Panc1 (cell line): Measurements from ENCODE around the gene SRGAP3. TPM values are rescaled to one million over a fixed set of nuclear protein-coding genes. Genes with fewer than 3 reads are reported as not detected.

Source experiments
- ATAC-seq: fragments of 200-7000 bp; cut with Tn5 transposase; 2 replicates; pipeline ENCODE4 v1.9.1; 2020; ENCODE audit warnings: mild to moderate bottlenecking, moderate library complexity
- BruUV-seq: library from RNA; stranded (reverse); fragments of 400-500 nt; replicated peaks from 2 replicates; lab custom pipeline; 2021; lab: Mats Ljungman, UMichigan
- CTCF ChIA-PET: fragments of 300-600 bp; sonication (Branson Sonifier 250); formaldehyde crosslinking; loops from one replicate; lab custom pipeline; 2022; ENCODE audit warnings: antibody characterized with exemption; lab: Charles Lee
- POLR2A ChIA-PET: fragments of 300-600 bp; sonication (Branson Sonifier 250); formaldehyde crosslinking; loops from one replicate; lab custom pipeline; 2022; ENCODE audit warnings: antibody characterized with exemption; lab: Charles Lee
- DNase-seq: peaks from one replicate; pipeline ENCODE4 v3.0.0-alpha.2; 2010; ENCODE audit warnings: low read depth, low spot score
- H3K27ac ChIP-seq: 2 replicates; pipeline ENCODE4 v1.5.1; 2011; ENCODE audit warnings: mild to moderate bottlenecking, low read length, inconsistent platforms
- H3K27me3 ChIP-seq: fragments of 200-500 bp; sonication (Bioruptor generic); 2 replicates; pipeline ENCODE4 v1.6.0; 2014; ENCODE audit warnings: low read length, inconsistent platforms; ENCODE audit not compliant: control insufficient read depth, insufficient read depth
- H3K36me3 ChIP-seq: fragments of 200-500 bp; sonication (Bioruptor generic); 2 replicates; pipeline ENCODE4 v1.5.1; 2014; ENCODE audit warnings: inconsistent platforms, mild to moderate bottlenecking, low read length, moderate library complexity; ENCODE audit not compliant: control insufficient read depth, insufficient read depth
- H3K4me1 ChIP-seq: 2 replicates; pipeline ENCODE4 v1.5.1; 2011; ENCODE audit warnings: inconsistent platforms, mild to moderate bottlenecking, low read length, moderate library complexity; ENCODE audit not compliant: control insufficient read depth, insufficient read depth
- H3K4me3 ChIP-seq, 2 experiments: 2 replicates each; pipeline ENCODE4 v1.5.1; 2011 to 2012; ENCODE audit warnings: low read depth in 2 of 2, low read length in 2 of 2, mild to moderate bottlenecking in 2 of 2, inconsistent platforms in 1 of 2, moderate library complexity in 1 of 2
- H3K9me3 ChIP-seq: fragments of 200-500 bp; sonication (Bioruptor generic); 2 replicates; pipeline ENCODE4 v1.5.1; 2014; ENCODE audit warnings: low read depth, mild to moderate bottlenecking, inconsistent platforms, low read length, moderate library complexity; ENCODE audit not compliant: control insufficient read depth, insufficient read depth
- CTCF ChIP-seq: fragments of 450-650 bp; IDR thresholded peaks from 2 replicates; pipeline ENCODE4 v1.5.1; 2017; ENCODE audit warnings: mild to moderate bottlenecking
- POLR2AphosphoS5 ChIP-seq: IDR thresholded peaks from 2 replicates; pipeline ENCODE4 v1.6.1; 2012; ENCODE audit warnings: mild to moderate bottlenecking, low read depth, low read length, moderate library complexity
- REST ChIP-seq, 2 experiments: IDR thresholded peaks; 2 replicates each; pipeline ENCODE4 v1.6.1; 2011 to 2012; ENCODE audit warnings: low read depth in 2 of 2, control low read depth in 1 of 2, low read length in 1 of 2, mild to moderate bottlenecking in 1 of 2, moderate library complexity in 1 of 2; ENCODE audit not compliant: insufficient read depth in 1 of 2
- SIN3A ChIP-seq: IDR thresholded peaks from 2 replicates; pipeline ENCODE4 v1.6.1; 2012; ENCODE audit warnings: low read depth, mild to moderate bottlenecking, low read length, moderate library complexity, borderline replicate concordance; ENCODE audit not compliant: insufficient read depth
- TCF7L2 ChIP-seq: IDR thresholded peaks from 2 replicates; pipeline ENCODE4 v1.6.1; 2011; ENCODE audit warnings: mild to moderate bottlenecking, low read depth, low read length, inconsistent platforms
- in situ Hi-C: cut with HindIII; loops from 2 replicates; pipeline ENCODE4 v1.10.0; 2016; ENCODE audit warnings: low sequenced_read_pairs, low pct_unique_long_range_greater_than_20kb
- intact Hi-C: fragments of 100-400 bp; cut with micrococcal nuclease; formaldehyde crosslinking; loops from one replicate; pipeline ENCODE4 v1.10.0; 2022; ENCODE audit not compliant: unreplicated experiment
- total RNA-seq: library from RNA; stranded (reverse); gene quantifications from one replicate; pipeline ENCODE4 v1.2.1, GENCODE V29; 2021; ENCODE audit not compliant: unreplicated experiment

SRGAP3 gene
- total RNA-seq, 1 experiment from 2014 or later: 0.82 TPM

GRCh38 chr3:9293076-9293475, 43.6 kb upstream of the SRGAP3 start:
- no peaks in the 10 kb centered on the region for H3K36me3 ChIP-seq
- no peaks in the 10 kb centered on the region for H3K9me3 ChIP-seq
- peaks cover 2% of the 10 kb centered on the region; the same call in 1 of the 2 replicates for H3K27me3 ChIP-seq
- ATAC-seq (no peak), DNase-seq (no peak)
- BruUV-seq: no TSS peak
- no peak overlapping the region for H3K4me3 ChIP-seq
- in situ Hi-C loops (no loop called here), intact Hi-C loops (no loop called here)
- ChIA-PET POLR2A (no interaction called here), CTCF (no interaction called here)
- no peak overlapping the region for H3K27ac ChIP-seq
- no peaks in the 10 kb centered on the region for H3K4me1 ChIP-seq
- TF ChIP-seq REST (IDR thresholded peaks at IDR 0.05; ENCODE audit: insufficient read depth in 1 of 2, low read depth in 2 of 2, low read length in 1 of 2) (no peak), CTCF (no peak), POLR2AphosphoS5 (no peak), TCF7L2 (no peak), SIN3A (no peak)

- in situ Hi-C loops (no loop called here), intact Hi-C loops (no loop called here)
- H3K27me3 ChIP-seq: peaks cover 2% of the 10 kb centered on the region; the same call in 1 of the 2 replicates
- H3K4me1 ChIP-seq: no peaks in the 10 kb centered on the region
- no peak for DNase-seq
- H3K36me3 ChIP-seq: no peaks in the 10 kb centered on the region
- BruUV-seq: no TSS peak
- no peak for ATAC-seq
- no peaks in the 10 kb centered on the region for H3K9me3 ChIP-seq
- POLR2A ChIA-PET: no interaction called here
- TF ChIP-seq CTCF: no peak
- no peak for TF ChIP-seq TCF7L2
- no peak for TF ChIP-seq POLR2AphosphoS5
- TF ChIP-seq SIN3A: no peak
- no peak for TF ChIP-seq REST (IDR thresholded peaks at IDR 0.05; ENCODE audit: insufficient read depth in 1 of 2, low read depth in 2 of 2, low read length in 1 of 2)
- H3K27ac ChIP-seq: no peak overlapping the region
- CTCF ChIA-PET: no interaction called here
- no peak overlapping the region for H3K4me3 ChIP-seq
Observed at GRCh38 chr3:9292516-9292915, 43.1 kb upstream of the SRGAP3 start.
